ENCODE measurements around the gene AGPAT3. TPM values are rescaled to one million over a fixed set of nuclear protein-coding genes. Genes with fewer than 3 reads are reported as not detected.

Gene AGPAT3
- total RNA-seq, 4 donors from 2014 or later = 40.6 to 80.5 (median 65.3) TPM

DNA sequence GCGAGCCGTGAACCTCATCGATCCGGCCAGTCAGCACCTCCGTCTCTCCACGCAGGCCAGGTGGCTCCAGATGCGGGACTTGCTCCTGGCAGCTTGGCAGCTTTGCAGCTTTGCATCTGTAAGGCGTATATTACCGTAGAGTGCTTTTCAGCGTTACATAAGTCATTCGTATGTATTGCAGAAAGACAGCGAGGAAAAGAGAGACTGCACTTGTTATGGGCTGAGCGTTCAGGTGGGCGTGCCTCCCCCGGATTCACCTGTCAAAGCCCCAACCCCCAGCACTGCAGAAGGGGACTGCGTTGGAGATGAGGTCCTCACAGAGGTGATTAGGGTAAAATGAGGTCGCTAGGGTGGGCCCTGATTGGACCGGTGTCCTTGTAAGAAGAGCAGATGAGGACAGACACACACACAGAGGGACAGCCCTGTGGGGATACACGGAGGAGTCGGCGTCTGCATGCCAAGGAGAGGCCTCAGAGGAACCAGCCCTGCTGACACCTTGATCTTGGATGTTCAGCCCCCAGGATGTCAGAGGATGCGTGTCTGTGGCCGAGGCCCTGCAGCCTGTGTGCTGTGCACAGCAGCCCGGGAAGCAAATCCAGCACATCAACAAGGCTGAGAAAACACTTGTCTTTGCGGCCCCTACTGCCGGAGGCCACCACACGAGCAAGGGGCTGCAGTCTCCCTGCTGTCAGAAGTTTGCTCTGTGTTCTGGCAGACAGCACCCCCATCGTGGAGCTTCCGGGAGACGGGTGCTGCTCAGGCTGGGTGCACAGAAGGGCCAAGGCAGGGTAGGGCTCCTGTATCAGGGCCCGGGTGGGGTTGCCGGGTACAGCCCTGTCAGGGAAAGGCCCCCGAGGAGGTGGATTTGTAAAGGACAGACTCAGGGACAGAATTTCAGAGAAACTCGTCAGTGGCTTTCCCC, 10.9 kb upstream of the AGPAT3 start:
- Histone ChIP-seq H3K4me3 (replicated peaks in 1 of 3) (no peak overlapping the region), H3K27me3 (no peaks in the 10 kb centered on the region), H3K36me3 (no peaks in the 10 kb centered on the region), H3K9me3 (no peaks in the 10 kb centered on the region), H3K4me1 (no peaks in the 10 kb centered on the region), H3K27ac (no peak overlapping the region)
- TF ChIP-seq, protein P1, sequence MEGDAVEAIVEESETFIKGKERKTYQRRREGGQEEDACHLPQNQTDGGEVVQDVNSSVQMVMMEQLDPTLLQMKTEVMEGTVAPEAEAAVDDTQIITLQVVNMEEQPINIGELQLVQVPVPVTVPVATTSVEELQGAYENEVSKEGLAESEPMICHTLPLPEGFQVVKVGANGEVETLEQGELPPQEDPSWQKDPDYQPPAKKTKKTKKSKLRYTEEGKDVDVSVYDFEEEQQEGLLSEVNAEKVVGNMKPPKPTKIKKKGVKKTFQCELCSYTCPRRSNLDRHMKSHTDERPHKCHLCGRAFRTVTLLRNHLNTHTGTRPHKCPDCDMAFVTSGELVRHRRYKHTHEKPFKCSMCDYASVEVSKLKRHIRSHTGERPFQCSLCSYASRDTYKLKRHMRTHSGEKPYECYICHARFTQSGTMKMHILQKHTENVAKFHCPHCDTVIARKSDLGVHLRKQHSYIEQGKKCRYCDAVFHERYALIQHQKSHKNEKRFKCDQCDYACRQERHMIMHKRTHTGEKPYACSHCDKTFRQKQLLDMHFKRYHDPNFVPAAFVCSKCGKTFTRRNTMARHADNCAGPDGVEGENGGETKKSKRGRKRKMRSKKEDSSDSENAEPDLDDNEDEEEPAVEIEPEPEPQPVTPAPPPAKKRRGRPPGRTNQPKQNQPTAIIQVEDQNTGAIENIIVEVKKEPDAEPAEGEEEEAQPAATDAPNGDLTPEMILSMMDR (IDR thresholded peaks at IDR 0.05) = no peak
- TF ChIP-seq POLR2A (IDR thresholded peaks at IDR 0.05) = no peak
- 89 to 92% methylated on average over 27 to 33 of the region's 34 CpGs for WGBS, 2 donors
- intact Hi-C loops (cut with DNase I) = no loop called here
- DNase-seq = no peak

DNA sequence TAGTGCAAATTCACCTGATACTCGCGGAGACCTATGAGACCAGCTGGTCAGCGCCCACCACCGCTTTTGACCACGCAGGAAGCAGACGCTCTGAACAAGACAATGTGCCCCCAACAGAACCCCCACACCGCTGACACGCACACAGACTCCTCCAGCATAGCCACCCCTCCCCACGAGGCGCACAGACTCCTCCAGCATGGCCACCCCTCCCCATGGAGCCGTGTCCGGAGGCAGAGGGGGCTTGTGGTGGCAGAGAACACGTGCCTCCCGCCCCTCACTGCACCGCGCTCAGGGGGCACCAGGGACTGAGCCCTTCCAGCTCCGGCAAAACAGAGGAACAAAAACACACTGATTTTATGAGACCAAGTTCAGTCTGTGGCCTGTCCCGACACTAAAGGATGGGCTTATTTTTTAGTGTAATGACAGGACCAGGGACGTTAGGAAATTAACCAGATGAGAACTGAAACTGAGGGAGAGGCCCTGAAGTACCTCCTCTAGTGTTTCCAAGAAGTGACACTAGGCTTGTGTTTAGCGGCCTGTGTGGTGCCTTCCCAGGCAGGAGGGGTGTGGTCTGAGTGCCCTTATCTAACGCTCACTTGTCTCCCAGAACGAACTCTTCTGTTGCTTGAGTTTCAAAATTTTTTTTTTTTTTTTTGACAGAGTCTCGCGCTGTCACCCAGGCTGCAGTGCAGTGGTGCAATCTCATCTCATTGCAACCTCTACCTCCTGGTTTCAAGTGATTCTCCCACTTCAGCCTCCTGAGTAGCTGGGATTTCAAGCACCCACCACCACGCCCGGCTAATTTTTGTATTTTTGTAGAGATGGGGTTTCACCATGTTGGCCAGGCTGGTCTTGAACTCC, 10.0 kb upstream of the AGPAT3 start:
- WGBS, 2 donors = 67 to 68% methylated on average over 24 to 26 of the region's 26 CpGs
- TF ChIP-seq, protein P1 (IDR thresholded peaks at IDR 0.05) = no peak
- no peak for TF ChIP-seq POLR2A (IDR thresholded peaks at IDR 0.05)
- H3K9me3 ChIP-seq = no peaks in the 10 kb centered on the region
- DNase-seq = no peak
- H3K4me1 ChIP-seq = no peaks in the 10 kb centered on the region
- no peaks in the 10 kb centered on the region for H3K27me3 ChIP-seq
- intact Hi-C loops (cut with DNase I) = no loop called here
- H3K36me3 ChIP-seq = no peaks in the 10 kb centered on the region
- H3K4me3 ChIP-seq (replicated peaks in 1 of 3) = no peak overlapping the region
- H3K27ac ChIP-seq = no peak overlapping the region

DNA sequence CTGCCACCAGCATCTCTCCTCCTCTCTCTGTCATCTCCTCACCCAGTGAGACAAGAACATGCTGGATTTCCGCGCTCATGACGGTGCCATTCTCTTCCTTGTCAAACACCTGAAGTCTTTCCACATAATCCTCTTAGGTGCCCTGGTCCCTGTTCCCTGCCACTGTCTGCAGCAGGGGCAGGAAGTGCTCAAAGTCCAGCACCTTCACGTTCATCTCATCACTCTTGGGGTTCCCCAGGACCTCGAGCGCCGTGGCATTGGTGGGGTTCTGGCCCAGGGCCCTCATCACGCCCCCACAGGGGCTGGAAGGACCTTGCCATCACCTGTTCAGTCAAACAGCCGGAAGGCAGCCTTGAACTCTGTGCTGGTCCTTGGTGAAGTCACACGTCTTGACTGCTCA, 9.1 kb upstream of the AGPAT3 start:
- intact Hi-C loops (cut with DNase I) = no loop called here
- H3K27me3 ChIP-seq = no peaks in the 10 kb centered on the region
- H3K36me3 ChIP-seq = no peaks in the 10 kb centered on the region
- H3K27ac ChIP-seq = no peak overlapping the region
- 87 to 91% methylated on average over 10 of the region's 10 CpGs for WGBS, 2 donors
- H3K4me1 ChIP-seq = peaks cover 0 to 4% of the 10 kb centered on the region in 2 donors
- no peak for DNase-seq
- no peak overlapping the region for H3K4me3 ChIP-seq (replicated peaks in 1 of 3)
- H3K9me3 ChIP-seq = no peaks in the 10 kb centered on the region
- TF ChIP-seq, protein P1 (IDR thresholded peaks at IDR 0.05) = no peak
- TF ChIP-seq POLR2A (IDR thresholded peaks at IDR 0.05) = no peak

DNA sequence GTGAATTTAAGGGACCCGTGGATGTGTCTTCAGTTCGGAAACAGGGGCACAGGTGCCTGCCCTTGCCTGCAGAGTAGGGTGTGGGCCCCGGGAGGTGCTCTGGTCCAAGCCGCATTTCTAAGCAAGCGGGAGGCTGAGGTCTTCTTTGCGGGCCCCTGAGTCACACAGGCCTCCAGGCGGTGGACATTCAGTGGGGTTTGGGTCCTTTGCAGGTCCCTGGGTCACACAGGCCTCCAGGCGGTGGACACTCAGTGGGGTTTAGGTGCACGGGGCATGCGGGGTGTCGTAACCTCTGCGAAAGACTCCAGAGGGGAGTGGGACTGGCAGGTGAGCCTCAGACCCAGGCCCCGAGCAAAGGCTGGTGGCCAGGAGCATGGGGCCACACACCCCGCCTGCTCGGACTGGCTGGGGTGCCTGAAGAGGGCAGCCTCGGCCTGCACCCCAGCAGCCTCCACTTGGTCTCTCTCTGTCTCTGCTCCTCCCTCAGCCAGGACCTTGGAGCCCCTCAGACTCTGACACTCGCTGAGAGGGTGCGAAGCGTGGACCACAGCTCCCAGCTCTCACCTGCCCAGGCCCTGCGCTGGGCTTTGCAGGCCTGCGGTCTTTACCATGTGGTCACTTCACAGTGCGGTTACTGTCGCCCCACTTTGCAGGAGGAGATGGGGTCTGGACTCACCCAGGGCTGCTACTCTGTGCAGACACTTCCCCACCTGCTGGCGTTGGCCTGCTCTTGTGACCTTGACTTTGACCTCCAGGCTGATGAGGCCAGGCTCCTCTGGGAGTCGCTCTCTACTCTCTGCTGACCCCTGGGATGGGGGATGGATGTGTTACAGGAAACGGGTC, 6.0 kb upstream of the AGPAT3 start:
- Histone ChIP-seq H3K27ac (no peak overlapping the region), H3K9me3 (no peaks in the 10 kb centered on the region), H3K4me3 (replicated peaks in 1 of 3) (no peak overlapping the region), H3K36me3 (no peaks in the 10 kb centered on the region), H3K4me1 (peaks cover 0 to 11% of the 10 kb centered on the region in 2 donors), H3K27me3 (no peaks in the 10 kb centered on the region)
- WGBS, 2 donors = 91 to 94% methylated on average over 15 to 18 of the region's 26 CpGs
- no peak for DNase-seq
- intact Hi-C loops (cut with DNase I) = no loop called here
- TF ChIP-seq, protein P1 (IDR thresholded peaks at IDR 0.05) = no peak
- TF ChIP-seq POLR2A (IDR thresholded peaks at IDR 0.05) = no peak
